ENCODE results near the gene PCDHB14.
"Not testable (repeated sequence)": the region's sequence is repeated elsewhere in the genome, so short reads cannot be mapped to it uniquely, and the experiment has no call there.

Gene PCDHB14

DNA sequence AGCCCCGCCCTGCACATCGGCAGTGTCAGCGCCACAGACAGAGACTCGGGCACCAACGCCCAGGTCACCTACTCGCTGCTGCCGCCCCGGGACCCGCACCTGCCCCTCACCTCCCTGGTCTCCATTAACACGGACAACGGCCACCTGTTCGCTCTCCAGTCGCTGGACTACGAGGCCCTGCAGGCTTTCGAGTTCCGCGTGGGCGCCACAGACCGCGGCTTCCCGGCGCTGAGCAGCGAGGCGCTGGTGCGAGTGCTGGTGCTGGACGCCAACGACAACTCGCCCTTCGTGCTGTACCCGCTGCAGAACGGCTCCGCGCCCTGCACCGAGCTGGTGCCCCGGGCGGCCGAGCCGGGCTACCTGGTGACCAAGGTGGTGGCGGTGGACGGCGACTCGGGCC lies 23.8 kb downstream of the PCDHB14 start:
- Histone ChIP-seq H3K9me3 (ENCODE audit: control insufficient read depth in 1 of 2, low read length in 2 of 2) (peaks cover 71 to 93% of the 10 kb centered on the region in 2 donors), H3K4me3 (ENCODE audit: low read depth in 1 of 2, low read length in 2 of 2) (peak overlapping the region in 1 of 2 donors; percentile 69)
- not testable (repeated sequence) for H3K4me1 ChIP-seq (ENCODE audit: control insufficient read depth in 1 of 2, insufficient read depth in 2 of 2, low read length in 2 of 2)

DNA sequence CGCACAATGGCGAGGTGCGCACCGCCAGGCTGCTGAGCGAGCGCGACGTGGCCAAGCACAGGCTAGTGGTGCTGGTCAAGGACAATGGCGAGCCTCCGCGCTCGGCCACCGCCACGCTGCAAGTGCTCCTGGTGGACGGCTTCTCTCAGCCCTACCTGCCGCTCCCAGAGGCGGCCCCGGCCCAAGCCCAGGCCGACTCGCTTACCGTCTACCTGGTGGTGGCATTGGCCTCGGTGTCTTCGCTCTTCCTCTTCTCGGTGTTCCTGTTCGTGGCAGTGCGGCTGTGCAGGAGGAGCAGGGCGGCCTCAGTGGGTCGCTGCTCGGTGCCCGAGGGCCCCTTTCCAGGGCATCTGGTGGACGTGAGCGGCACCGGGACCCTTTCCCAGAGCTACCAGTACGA lies 24.3 kb downstream of the PCDHB14 start:
- not testable (repeated sequence) for H3K27ac ChIP-seq (ENCODE audit: low read length); H3K27me3 ChIP-seq (ENCODE audit: low read depth, low read length); H3K4me1 ChIP-seq (ENCODE audit: control insufficient read depth in 1 of 2, insufficient read depth in 2 of 2, low read length in 2 of 2)
- Histone ChIP-seq H3K4me3 (ENCODE audit: low read depth in 1 of 2, low read length in 2 of 2) (peak overlapping the region in 1 of 2 donors; percentile 59), H3K36me3 (ENCODE audit: control insufficient read depth in 1 of 2, insufficient read depth in 2 of 2, low read length in 2 of 2) (peaks cover 0 to 28% of the 10 kb centered on the region in 2 donors), H3K9me3 (ENCODE audit: control insufficient read depth in 1 of 2, low read length in 2 of 2) (peaks cover 70 to 93% of the 10 kb centered on the region in 2 donors)

More for the DNA sequence above, 23.8 kb downstream of the PCDHB14 start:
- not testable (repeated sequence) for H3K27ac ChIP-seq (ENCODE audit: low read length); H3K27me3 ChIP-seq (ENCODE audit: low read depth, low read length)
- H3K36me3 ChIP-seq (ENCODE audit: control insufficient read depth in 1 of 2, insufficient read depth in 2 of 2, low read length in 2 of 2), result peaks cover 0 to 28% of the 10 kb centered on the region in 2 donors

DNA sequence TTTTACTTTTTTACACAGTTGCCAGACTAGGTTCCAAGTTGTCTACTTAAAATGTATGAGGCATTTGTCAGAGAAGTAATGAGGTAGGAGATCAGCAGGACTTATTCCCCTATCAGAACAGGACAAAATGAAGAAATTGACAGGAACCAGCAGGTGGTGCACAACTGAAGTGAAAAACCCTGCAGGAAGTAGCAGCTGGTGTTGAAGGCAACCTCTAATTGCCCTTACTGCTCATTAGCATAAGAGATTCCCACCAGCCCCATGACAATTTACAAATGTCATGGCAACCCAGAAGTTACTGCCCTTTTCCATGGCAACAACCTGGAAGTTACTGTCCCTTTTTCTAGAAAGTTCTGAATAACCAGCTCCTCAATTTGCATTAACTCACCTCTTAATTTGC lies 27.4 kb downstream of the PCDHB14 start:
- Histone ChIP-seq H3K9me3 (ENCODE audit: control insufficient read depth in 1 of 2, low read length in 2 of 2) (peaks cover 70 to 93% of the 10 kb centered on the region in 2 donors), H3K27me3 (ENCODE audit: low read depth, low read length) (no peaks in the 10 kb centered on the region), H3K27ac (ENCODE audit: low read length) (no peak overlapping the region), H3K4me3 (ENCODE audit: low read depth in 1 of 2, low read length in 2 of 2) (peak overlapping the region in 1 of 2 donors; percentile 49), H3K4me1 (ENCODE audit: control insufficient read depth in 1 of 2, insufficient read depth in 2 of 2, low read length in 2 of 2) (no peaks in the 10 kb centered on the region), H3K36me3 (ENCODE audit: control insufficient read depth in 1 of 2, insufficient read depth in 2 of 2, low read length in 2 of 2) (peaks cover 0 to 21% of the 10 kb centered on the region in 2 donors)

DNA sequence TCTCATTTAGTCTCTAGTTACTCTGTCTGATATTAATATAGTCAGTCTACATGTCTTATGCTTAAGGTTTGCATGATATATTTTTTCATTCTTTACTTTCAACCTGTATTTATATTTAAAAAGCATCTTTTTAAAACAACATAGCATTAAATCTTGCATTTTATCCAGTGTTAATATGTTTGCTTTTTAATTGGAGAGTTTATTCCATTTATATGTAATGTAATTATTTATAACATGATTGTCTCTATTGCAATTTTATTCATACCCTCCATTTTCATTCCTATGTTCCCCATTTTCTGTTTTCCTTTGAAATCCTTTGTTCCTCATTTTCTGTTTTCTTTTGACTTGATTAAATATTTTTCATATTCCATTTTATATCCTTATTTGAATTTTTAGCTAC lies 35.3 kb downstream of the PCDHB14 start:
- Histone ChIP-seq H3K9me3 (ENCODE audit: control insufficient read depth in 1 of 2, low read length in 2 of 2) (peaks cover 65 to 90% of the 10 kb centered on the region in 2 donors), H3K36me3 (ENCODE audit: control insufficient read depth in 1 of 2, insufficient read depth in 2 of 2, low read length in 2 of 2) (peaks cover 0 to 13% of the 10 kb centered on the region in 2 donors), H3K4me1 (ENCODE audit: control insufficient read depth in 1 of 2, insufficient read depth in 2 of 2, low read length in 2 of 2) (no peaks in the 10 kb centered on the region), H3K27ac (ENCODE audit: low read length) (no peak overlapping the region), H3K4me3 (ENCODE audit: low read depth in 1 of 2, low read length in 2 of 2) (peak overlapping the region in 1 of 2 donors; percentile 52), H3K27me3 (ENCODE audit: low read depth, low read length) (no peaks in the 10 kb centered on the region)

DNA sequence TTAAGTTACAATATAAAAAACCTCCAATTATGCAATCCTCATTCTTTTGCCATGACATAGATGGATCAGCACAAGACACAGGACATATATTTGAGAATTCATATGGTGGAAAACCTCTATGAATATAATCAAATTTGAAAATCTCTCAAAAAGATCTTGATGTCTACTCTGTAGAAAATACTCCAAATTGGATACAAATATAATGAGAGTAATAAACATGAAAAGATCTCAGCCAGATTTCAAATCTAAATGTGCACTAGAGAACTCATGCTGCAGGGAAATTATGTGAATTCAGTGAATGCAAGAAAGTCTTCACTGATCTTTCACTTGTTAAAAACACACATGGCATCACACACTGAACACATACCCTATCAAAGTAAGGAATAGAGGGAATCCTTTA lies 35.8 kb downstream of the PCDHB14 start:
- Histone ChIP-seq H3K4me1 (ENCODE audit: control insufficient read depth in 1 of 2, insufficient read depth in 2 of 2, low read length in 2 of 2) (no peaks in the 10 kb centered on the region), H3K27me3 (ENCODE audit: low read depth, low read length) (no peaks in the 10 kb centered on the region), H3K27ac (ENCODE audit: low read length) (no peak overlapping the region), H3K9me3 (ENCODE audit: control insufficient read depth in 1 of 2, low read length in 2 of 2) (peaks cover 60 to 90% of the 10 kb centered on the region in 2 donors), H3K36me3 (ENCODE audit: control insufficient read depth in 1 of 2, insufficient read depth in 2 of 2, low read length in 2 of 2) (peaks cover 0 to 13% of the 10 kb centered on the region in 2 donors), H3K4me3 (ENCODE audit: low read depth in 1 of 2, low read length in 2 of 2) (peak overlapping the region in 1 of 2 donors; percentile 52)

DNA sequence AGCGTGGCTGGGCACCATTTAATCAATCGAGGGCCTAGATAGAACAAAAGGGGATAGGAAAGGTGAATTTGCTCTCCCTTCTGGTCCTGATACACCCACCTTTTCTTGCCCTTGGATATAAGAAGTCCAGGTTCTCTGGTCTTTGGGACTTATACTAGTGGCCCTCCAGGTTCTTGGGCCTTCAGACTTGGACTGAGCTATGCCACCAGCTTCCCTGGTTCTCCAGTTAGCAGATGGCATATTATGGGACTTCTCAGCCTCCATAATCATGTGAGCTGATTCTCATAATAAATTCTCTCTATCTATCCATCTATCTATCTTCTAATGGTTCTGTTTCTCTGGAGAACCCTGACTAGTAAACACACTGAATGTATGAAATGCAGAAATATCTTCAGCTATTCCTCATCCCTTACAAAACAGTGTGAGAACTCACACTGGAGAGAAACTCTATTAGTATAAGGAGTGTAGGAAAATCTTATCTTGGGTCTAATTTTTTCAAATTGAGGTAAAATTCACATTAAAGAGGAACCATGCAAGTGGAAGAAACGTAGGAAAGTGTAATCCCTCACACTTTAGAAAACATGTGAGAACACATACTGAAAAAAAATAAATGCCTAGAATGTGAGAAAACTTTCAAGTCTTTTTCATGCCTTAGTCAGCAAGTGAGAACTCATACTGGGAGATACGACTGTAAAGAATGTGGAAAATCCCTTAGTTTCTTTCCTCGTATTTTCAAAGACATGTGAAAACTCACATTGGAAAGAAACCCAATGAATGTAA lies 37.5 kb downstream of the PCDHB14 start:
- Histone ChIP-seq H3K9me3 (ENCODE audit: control insufficient read depth in 1 of 2, low read length in 2 of 2) (peaks cover 63 to 89% of the 10 kb centered on the region in 2 donors), H3K27me3 (ENCODE audit: low read depth, low read length) (no peaks in the 10 kb centered on the region), H3K27ac (ENCODE audit: low read length) (no peak overlapping the region), H3K4me1 (ENCODE audit: control insufficient read depth in 1 of 2, insufficient read depth in 2 of 2, low read length in 2 of 2) (no peaks in the 10 kb centered on the region), H3K4me3 (ENCODE audit: low read depth in 1 of 2, low read length in 2 of 2) (peak overlapping the region; percentile 13 to 52), H3K36me3 (ENCODE audit: control insufficient read depth in 1 of 2, insufficient read depth in 2 of 2, low read length in 2 of 2) (peaks cover 0 to 13% of the 10 kb centered on the region in 2 donors)

DNA sequence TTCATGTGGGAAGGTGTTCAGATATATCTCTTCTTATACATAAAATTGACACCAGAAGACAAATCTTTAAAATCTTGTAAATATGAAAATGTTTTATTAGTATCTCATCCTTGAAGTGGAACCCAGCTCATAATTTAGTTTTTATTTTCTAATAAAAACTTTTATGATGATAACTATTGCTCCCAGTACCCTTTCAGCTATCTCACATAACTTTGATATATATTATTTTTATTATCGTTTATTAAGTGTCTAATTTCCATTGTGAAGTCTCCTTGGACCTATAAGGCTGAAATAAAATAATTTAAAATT lies 38.0 kb downstream of the PCDHB14 start:
- peaks cover 62 to 89% of the 10 kb centered on the region in 2 donors for H3K9me3 ChIP-seq (ENCODE audit: control insufficient read depth in 1 of 2, low read length in 2 of 2)
- peak overlapping the region in 1 of 2 donors; percentile 55 for H3K4me3 ChIP-seq (ENCODE audit: low read depth in 1 of 2, low read length in 2 of 2)
- H3K27me3 ChIP-seq (ENCODE audit: low read depth, low read length), result no peaks in the 10 kb centered on the region
- H3K27ac ChIP-seq (ENCODE audit: low read length), result no peak overlapping the region
- no peaks in the 10 kb centered on the region for H3K4me1 ChIP-seq (ENCODE audit: control insufficient read depth in 1 of 2, insufficient read depth in 2 of 2, low read length in 2 of 2)
- H3K36me3 ChIP-seq (ENCODE audit: control insufficient read depth in 1 of 2, insufficient read depth in 2 of 2, low read length in 2 of 2), result peaks cover 0 to 13% of the 10 kb centered on the region in 2 donors

DNA sequence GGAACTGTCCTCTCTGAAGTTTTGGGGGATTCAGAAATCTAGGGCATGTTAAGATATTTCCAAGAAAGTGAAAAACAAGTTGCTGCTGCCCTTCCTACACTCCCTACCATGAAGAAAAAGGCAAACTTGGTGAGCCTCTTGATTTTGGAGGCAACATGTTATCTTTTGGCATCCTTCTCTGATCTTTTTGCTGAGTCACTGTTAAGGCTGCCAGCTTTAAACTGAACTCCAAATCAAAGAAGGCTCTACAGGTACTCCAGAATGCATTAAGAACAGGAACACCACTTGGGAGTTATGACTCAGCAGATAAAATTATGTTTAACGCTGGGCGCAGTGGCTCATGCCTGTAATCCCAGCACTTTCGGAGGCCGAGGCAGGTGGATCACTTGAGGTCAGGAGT lies 46.1 kb downstream of the PCDHB14 start:
- Histone ChIP-seq H3K4me3 (ENCODE audit: low read depth in 1 of 2, low read length in 2 of 2) (peak overlapping the region in 1 of 2 donors; percentile 50), H3K9me3 (ENCODE audit: control insufficient read depth in 1 of 2, low read length in 2 of 2) (peaks cover 70 to 89% of the 10 kb centered on the region in 2 donors), H3K27me3 (ENCODE audit: low read depth, low read length) (no peaks in the 10 kb centered on the region), H3K4me1 (ENCODE audit: control insufficient read depth in 1 of 2, insufficient read depth in 2 of 2, low read length in 2 of 2) (no peaks in the 10 kb centered on the region), H3K27ac (ENCODE audit: low read length) (no peak overlapping the region), H3K36me3 (ENCODE audit: control insufficient read depth in 1 of 2, insufficient read depth in 2 of 2, low read length in 2 of 2) (peaks cover 0 to 19% of the 10 kb centered on the region in 2 donors)

DNA sequence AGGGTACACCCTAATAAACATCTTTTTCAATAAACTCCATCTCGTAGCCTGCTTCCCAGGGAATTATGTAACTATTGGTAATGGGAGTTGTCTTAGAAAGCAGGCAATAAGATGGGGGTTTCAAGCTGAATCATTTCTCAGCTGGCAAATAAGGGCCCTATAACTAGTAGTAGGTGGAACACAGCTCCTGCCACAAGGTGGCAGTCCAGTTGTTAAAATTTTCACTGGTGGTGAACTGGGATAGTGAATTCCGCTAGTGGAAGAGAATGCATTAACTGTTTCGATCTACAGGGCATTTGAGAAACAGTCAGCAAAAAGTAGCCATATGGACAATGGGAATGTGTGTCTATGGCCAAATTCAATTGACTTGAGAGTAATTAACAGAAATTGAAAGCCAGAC lies 49.8 kb downstream of the PCDHB14 start:
- Histone ChIP-seq H3K4me1 (ENCODE audit: control insufficient read depth in 1 of 2, insufficient read depth in 2 of 2, low read length in 2 of 2) (no peaks in the 10 kb centered on the region), H3K27me3 (ENCODE audit: low read depth, low read length) (no peaks in the 10 kb centered on the region), H3K27ac (ENCODE audit: low read length) (no peak overlapping the region), H3K9me3 (ENCODE audit: control insufficient read depth in 1 of 2, low read length in 2 of 2) (peaks cover 56 to 85% of the 10 kb centered on the region in 2 donors), H3K4me3 (ENCODE audit: low read depth in 1 of 2, low read length in 2 of 2) (peak overlapping the region in 1 of 2 donors; percentile 45), H3K36me3 (ENCODE audit: control insufficient read depth in 1 of 2, insufficient read depth in 2 of 2, low read length in 2 of 2) (peaks cover 0 to 23% of the 10 kb centered on the region in 2 donors)
